HuH-7.5 (cell line): Measurements from ENCODE around the gene LY6G6C.

Source experiments
- DNase-seq: peaks from one replicate; pipeline ENCODE4 v3.0.0; 2011; ENCODE audit warnings: low spot score

Gene LY6G6C

GRCh38 chr6:31721351-31722020 lies at the start of gene LY6G6C:
TSS of gene LY6G6C (minus strand) at chr6:31721746. CDS start at chr6:31721679, 67 bp downstream.
- no peak for DNase-seq

- no peak for DNase-seq
These were observed 49.3 kb upstream of the LY6G6C start for GRCh38 chr6:31770860-31771259.

GRCh38 chr6:31769684-31770371 lies 48.3 kb upstream of the LY6G6C start:
- DNase-seq = peak; percentile 94

GRCh38 chr6:31768363-31769257 lies 47.1 kb upstream of the LY6G6C start:
- DNase-seq = no peak

GRCh38 chr6:31767096-31767645 lies 45.6 kb upstream of the LY6G6C start:
- DNase-seq = no peak

GRCh38 chr6:31765910-31766794 lies 44.6 kb upstream of the LY6G6C start:
- DNase-seq = no peak

- DNase-seq = no peak
These were observed 44.0 kb upstream of the LY6G6C start for GRCh38 chr6:31765559-31765909.

GRCh38 chr6:31764198-31764597 lies 42.7 kb upstream of the LY6G6C start:
- no peak for DNase-seq

- DNase-seq = no peak
These were observed 42.0 kb upstream of the LY6G6C start for GRCh38 chr6:31763619-31763940.

GRCh38 chr6:31762878-31763618 lies 41.5 kb upstream of the LY6G6C start:
- DNase-seq = no peak

GRCh38 chr6:31762356-31762755 lies 40.8 kb upstream of the LY6G6C start, which contains the start of gene SAPCD1:
TSS of gene SAPCD1 (plus strand) at chr6:31762656. CDS start at chr6:31763055, 399 bp downstream.
- no peak for DNase-seq

- DNase-seq = no peak
These were observed 39.8 kb upstream of the LY6G6C start for GRCh38 chr6:31761343-31761742.

GRCh38 chr6:31760790-31761189 lies 39.2 kb upstream of the LY6G6C start:
- DNase-seq = no peak

GRCh38 chr6:31758281-31758680 lies 36.7 kb upstream of the LY6G6C start:
- DNase-seq = no peak

- no peak for DNase-seq
These were observed 31.3 kb upstream of the LY6G6C start for GRCh38 chr6:31752739-31753319.

GRCh38 chr6:31750411-31751022 lies 29.0 kb upstream of the LY6G6C start:
- no peak for DNase-seq

GRCh38 chr6:31749301-31750036 lies 27.9 kb upstream of the LY6G6C start:
- DNase-seq = no peak

- no peak for DNase-seq
These were observed 22.9 kb upstream of the LY6G6C start for GRCh38 chr6:31744422-31744821.

GRCh38 chr6:31742894-31743293 lies 21.3 kb upstream of the LY6G6C start:
- no peak for DNase-seq
